ENCODE results near the gene CACNA1S. TPM values are rescaled to one million over a fixed set of nuclear protein-coding genes. Genes with fewer than 3 reads are reported as not detected.

Gene CACNA1S
- 0.03 and 0.04 TPM in 2 replicates for polyA plus RNA-seq (2013)

DNA sequence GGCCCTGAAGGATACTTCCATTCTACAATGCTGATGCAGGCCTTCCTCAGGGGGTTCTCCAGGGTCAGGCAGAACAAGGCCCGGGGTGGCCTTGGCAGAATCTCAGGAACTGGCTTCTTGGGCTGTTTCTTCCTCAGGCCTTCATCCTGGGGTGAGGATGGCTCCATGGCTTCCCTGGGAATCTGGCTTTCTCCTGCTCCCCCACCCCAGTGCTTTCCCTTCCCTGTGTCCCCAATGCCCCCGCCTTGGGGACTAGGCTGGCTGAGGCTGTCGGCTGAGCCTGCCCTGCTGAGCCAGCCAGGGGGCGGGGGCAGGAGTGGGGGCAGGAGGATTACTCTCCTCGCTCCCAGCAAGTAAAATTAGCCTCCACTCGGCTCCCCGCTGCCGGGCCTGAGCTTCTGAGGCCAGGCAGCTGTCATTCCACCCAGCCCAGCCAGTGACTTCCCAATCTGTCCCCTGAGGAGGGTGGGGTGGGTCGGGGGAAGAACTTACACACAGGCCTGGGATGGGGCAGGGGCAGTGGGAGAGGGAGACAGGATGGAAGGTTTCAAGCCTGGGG lies at the start of gene CACNA1S:
Gene CACNA1S, minus strand, starts transcription at position 254 of the 559 bp plus-strand sequence. Its CDS starts 87 bp downstream, at position 167.
- Histone ChIP-seq H3K79me1 (ENCODE audit: low read length) (no peaks in the 10 kb centered on the region), H3K4ac (ENCODE audit: low read depth, low read length) (no peak within 1 kb of the TSS), H3K14ac (ENCODE audit: low read length) (no peak within 1 kb of the TSS), H3K4me2 (ENCODE audit: low read length) (no peak within 1 kb of the TSS), H3K4me3 (ENCODE audit: low read depth, low read length) (no peak within 1 kb of the TSS), H2BK120ac (ENCODE audit: insufficient read depth, low read length, poor library complexity) (peak within 1 kb of the TSS; percentile 17), H2AK5ac (ENCODE audit: low read length) (no peak within 1 kb of the TSS), H2BK5ac (ENCODE audit: low read depth, low read length, poor library complexity) (no peak within 1 kb of the TSS), H2BK12ac (ENCODE audit: low read length) (no peak within 1 kb of the TSS), H4K91ac (ENCODE audit: low read depth, low read length) (no peak within 1 kb of the TSS), H3K9me3 (ENCODE audit: insufficient read depth, low read depth, low read length) (no peaks in the 10 kb centered on the region), H3K18ac (ENCODE audit: low read length) (no peak within 1 kb of the TSS), H3K23ac (ENCODE audit: low read length) (no peak within 1 kb of the TSS), H4K8ac (ENCODE audit: low read depth, low read length) (no peak within 1 kb of the TSS), H3K4me1 (ENCODE audit: control insufficient read depth in 1 of 2, insufficient read depth in 2 of 2, low read length in 2 of 2) (peaks cover 5 to 6% of the 10 kb centered on the region in 2 experiments), H3K79me2 (ENCODE audit: control insufficient read depth, insufficient read depth, low read length, poor library complexity) (no peaks in the 10 kb centered on the region), H4K12ac (ENCODE audit: low read depth, low read length) (no peak within 1 kb of the TSS), H2AFZ (ENCODE audit: insufficient read depth, low read length, poor library complexity) (no peak within 1 kb of the TSS), H3K9ac (ENCODE audit: low read length) (no peak within 1 kb of the TSS), H3K36me3 (ENCODE audit: control insufficient read depth in 1 of 2, insufficient read depth in 2 of 2, low read length in 2 of 2) (no peaks in the 10 kb centered on the region), H3K27ac (ENCODE audit: low read depth, low read length) (no peak within 1 kb of the TSS), H3K27me3 (ENCODE audit: insufficient read depth, low read length) (peaks cover 8% of the 10 kb centered on the region)
- WGBS (ENCODE audit: extremely low coverage, insufficient coverage, insufficient read length), result no CpG with 5 or more reads among the region's 9 CpGs
- DNase-seq, result no peak

DNA sequence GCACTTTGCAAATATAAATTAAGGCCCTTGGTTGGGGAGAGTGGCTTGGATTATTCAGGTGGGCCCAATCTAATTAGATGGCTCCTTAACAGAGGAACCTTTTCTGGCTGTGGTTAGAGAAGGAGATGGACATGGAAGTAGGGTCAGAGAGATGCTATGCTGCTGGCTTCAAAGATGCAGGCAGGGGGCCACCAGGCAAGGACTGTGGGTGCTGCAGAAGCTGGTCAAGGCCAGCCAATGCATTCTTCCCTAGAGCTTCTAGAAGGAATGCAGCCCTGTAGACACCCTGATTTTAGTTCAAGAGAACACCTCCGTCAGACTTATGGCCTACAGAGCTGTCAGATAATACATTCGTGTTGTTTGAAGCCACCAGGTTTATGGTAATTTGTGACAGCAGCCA lies 45.7 kb upstream of the CACNA1S start:
- Histone ChIP-seq H3K79me1 (ENCODE audit: low read length) (peaks cover 14% of the 10 kb centered on the region), H3K36me3 (ENCODE audit: control insufficient read depth in 1 of 2, insufficient read depth in 2 of 2, low read length in 2 of 2) (no peaks in the 10 kb centered on the region), H3K27me3 (ENCODE audit: insufficient read depth, low read length) (no peaks in the 10 kb centered on the region), H2AK5ac (ENCODE audit: low read length) (no peak overlapping the region), H3K27ac (ENCODE audit: low read depth, low read length) (no peak overlapping the region), H2BK120ac (ENCODE audit: insufficient read depth, low read length, poor library complexity) (no peak overlapping the region), H3K79me2 (ENCODE audit: control insufficient read depth, insufficient read depth, low read length, poor library complexity) (peaks cover 11% of the 10 kb centered on the region), H4K12ac (ENCODE audit: low read depth, low read length) (no peak overlapping the region), H2BK12ac (ENCODE audit: low read length) (no peak overlapping the region), H3K4me3 (ENCODE audit: low read depth, low read length) (no peak overlapping the region), H2BK5ac (ENCODE audit: low read depth, low read length, poor library complexity) (no peak overlapping the region), H3K4ac (ENCODE audit: low read depth, low read length) (no peak overlapping the region), H2AFZ (ENCODE audit: insufficient read depth, low read length, poor library complexity) (no peak overlapping the region), H4K91ac (ENCODE audit: low read depth, low read length) (no peak overlapping the region), H3K9ac (ENCODE audit: low read length) (no peak overlapping the region), H3K18ac (ENCODE audit: low read length) (no peak overlapping the region), H3K14ac (ENCODE audit: low read length) (no peak overlapping the region), H3K23ac (ENCODE audit: low read length) (no peak overlapping the region), H4K8ac (ENCODE audit: low read depth, low read length) (no peak overlapping the region), H3K4me1 (ENCODE audit: control insufficient read depth in 1 of 2, insufficient read depth in 2 of 2, low read length in 2 of 2) (peaks cover 9 to 10% of the 10 kb centered on the region in 2 experiments), H3K4me2 (ENCODE audit: low read length) (no peak overlapping the region), H3K9me3 (ENCODE audit: insufficient read depth, low read depth, low read length) (no peaks in the 10 kb centered on the region)
- DNase-seq, result no peak
- no CpG with 5 or more reads among the region's 2 CpGs for WGBS (ENCODE audit: extremely low coverage, insufficient coverage, insufficient read length)

DNA sequence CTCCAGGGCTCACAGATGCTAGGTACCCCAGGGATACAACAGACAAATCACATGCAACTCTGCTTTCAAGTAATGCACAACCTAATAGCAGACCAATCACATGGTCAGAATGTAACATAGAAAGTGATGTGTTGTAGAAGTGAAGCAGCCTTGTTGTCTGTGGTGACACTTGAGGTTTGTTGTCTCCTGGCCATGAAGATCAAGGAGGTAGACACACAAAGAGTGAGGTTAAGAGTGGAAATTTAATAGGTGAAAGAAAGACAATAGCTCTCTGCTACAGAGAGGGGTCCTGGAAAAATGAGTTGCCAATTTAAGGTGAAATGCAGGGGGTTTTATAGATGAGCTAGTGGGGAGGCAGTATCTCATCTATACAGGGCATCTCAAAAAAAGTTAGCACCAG lies 44.6 kb upstream of the CACNA1S start:
- Histone ChIP-seq H3K9me3 (ENCODE audit: insufficient read depth, low read depth, low read length) (no peaks in the 10 kb centered on the region), H3K27me3 (ENCODE audit: insufficient read depth, low read length) (no peaks in the 10 kb centered on the region), H2AFZ (ENCODE audit: insufficient read depth, low read length, poor library complexity) (no peak overlapping the region), H2BK5ac (ENCODE audit: low read depth, low read length, poor library complexity) (no peak overlapping the region), H3K23ac (ENCODE audit: low read length) (no peak overlapping the region), H3K4me3 (ENCODE audit: low read depth, low read length) (no peak overlapping the region), H2BK12ac (ENCODE audit: low read length) (no peak overlapping the region), H3K27ac (ENCODE audit: low read depth, low read length) (no peak overlapping the region), H3K79me2 (ENCODE audit: control insufficient read depth, insufficient read depth, low read length, poor library complexity) (peaks cover 11% of the 10 kb centered on the region), H4K8ac (ENCODE audit: low read depth, low read length) (no peak overlapping the region), H4K91ac (ENCODE audit: low read depth, low read length) (no peak overlapping the region), H3K18ac (ENCODE audit: low read length) (no peak overlapping the region), H2AK5ac (ENCODE audit: low read length) (no peak overlapping the region), H3K79me1 (ENCODE audit: low read length) (peaks cover 14% of the 10 kb centered on the region), H3K9ac (ENCODE audit: low read length) (no peak overlapping the region), H3K4me2 (ENCODE audit: low read length) (no peak overlapping the region), H4K12ac (ENCODE audit: low read depth, low read length) (no peak overlapping the region), H3K4ac (ENCODE audit: low read depth, low read length) (no peak overlapping the region), H3K36me3 (ENCODE audit: control insufficient read depth in 1 of 2, insufficient read depth in 2 of 2, low read length in 2 of 2) (peaks cover 3% of the 10 kb centered on the region in 2 experiments), H3K14ac (ENCODE audit: low read length) (no peak overlapping the region), H2BK120ac (ENCODE audit: insufficient read depth, low read length, poor library complexity) (no peak overlapping the region), H3K4me1 (ENCODE audit: control insufficient read depth in 1 of 2, insufficient read depth in 2 of 2, low read length in 2 of 2) (peaks cover 9 to 10% of the 10 kb centered on the region in 2 experiments)
- DNase-seq, result no peak

DNA sequence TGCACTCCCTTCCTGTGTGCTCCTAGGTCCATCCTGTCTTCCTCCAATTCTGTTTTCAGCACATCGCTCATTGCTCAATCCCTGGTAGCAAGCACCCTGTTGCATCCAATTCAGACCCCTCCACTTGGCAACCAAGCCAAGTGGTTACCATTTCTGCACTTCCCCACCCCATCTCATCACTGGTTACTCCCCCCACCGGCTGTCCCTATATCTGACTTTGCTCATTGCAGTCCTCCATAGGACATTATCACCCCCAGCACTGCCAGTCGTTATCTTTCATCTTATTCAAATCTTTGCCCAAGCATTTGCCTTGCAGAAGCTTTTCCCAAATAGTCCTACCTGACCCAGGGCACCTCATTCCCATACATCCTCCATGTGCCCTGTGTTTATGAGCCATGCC lies 44.1 kb upstream of the CACNA1S start:
- no CpG with 5 or more reads among the region's 3 CpGs for WGBS (ENCODE audit: extremely low coverage, insufficient coverage, insufficient read length)
- H3K36me3 ChIP-seq (ENCODE audit: control insufficient read depth in 1 of 2, insufficient read depth in 2 of 2, low read length in 2 of 2), result peaks cover 4 to 8% of the 10 kb centered on the region in 2 experiments
- peaks cover 14% of the 10 kb centered on the region for H3K79me1 ChIP-seq (ENCODE audit: low read length)
- no peak overlapping the region for H3K18ac ChIP-seq (ENCODE audit: low read length)
- H3K4me1 ChIP-seq (ENCODE audit: control insufficient read depth in 1 of 2, insufficient read depth in 2 of 2, low read length in 2 of 2), result peaks cover 9 to 10% of the 10 kb centered on the region in 2 experiments
- H4K91ac ChIP-seq (ENCODE audit: low read depth, low read length), result no peak overlapping the region
- H2BK120ac ChIP-seq (ENCODE audit: insufficient read depth, low read length, poor library complexity), result no peak overlapping the region
- H4K8ac ChIP-seq (ENCODE audit: low read depth, low read length), result no peak overlapping the region
- H3K27me3 ChIP-seq (ENCODE audit: insufficient read depth, low read length), result no peaks in the 10 kb centered on the region
- H3K14ac ChIP-seq (ENCODE audit: low read length), result no peak overlapping the region
- H3K9ac ChIP-seq (ENCODE audit: low read length), result no peak overlapping the region
- H2BK12ac ChIP-seq (ENCODE audit: low read length), result no peak overlapping the region
- H2AFZ ChIP-seq (ENCODE audit: insufficient read depth, low read length, poor library complexity), result no peak overlapping the region
- H4K12ac ChIP-seq (ENCODE audit: low read depth, low read length), result no peak overlapping the region
- H3K23ac ChIP-seq (ENCODE audit: low read length), result no peak overlapping the region
- no peak overlapping the region for H2AK5ac ChIP-seq (ENCODE audit: low read length)
- H3K79me2 ChIP-seq (ENCODE audit: control insufficient read depth, insufficient read depth, low read length, poor library complexity), result peaks cover 11% of the 10 kb centered on the region
- H3K9me3 ChIP-seq (ENCODE audit: insufficient read depth, low read depth, low read length), result no peaks in the 10 kb centered on the region
- no peak overlapping the region for H3K4me2 ChIP-seq (ENCODE audit: low read length)
- H2BK5ac ChIP-seq (ENCODE audit: low read depth, low read length, poor library complexity), result no peak overlapping the region
- no peak overlapping the region for H3K27ac ChIP-seq (ENCODE audit: low read depth, low read length)
- H3K4ac ChIP-seq (ENCODE audit: low read depth, low read length), result no peak overlapping the region
- no peak for DNase-seq
- no peak overlapping the region for H3K4me3 ChIP-seq (ENCODE audit: low read depth, low read length)

All from trophoblast cell (in vitro differentiated cells and primary cell).